ENCODE data around the gene VCP.

- TF ChIP-seq CTCF (IDR thresholded peaks at IDR 0.05) (no peak), POLR2A (IDR thresholded peaks at IDR 0.05) (peak in 3 of 4 donors; percentile 69 to 95 (median 90))
Measured at GRCh38 chr9:35072461-35073278, at the start of gene VCP.
